ENCODE data around the gene HBQ1. TPM values are rescaled to one million over a fixed set of nuclear protein-coding genes. Genes with fewer than 3 reads are reported as not detected.
"Not testable (repeated sequence)": the region's sequence is repeated elsewhere in the genome, so short reads cannot be mapped to it uniquely, and the experiment has no call there.

The HBQ1 gene
- total and polyA plus RNA-seq, 2 of the 4 experiments (the other 2 are of a cell fraction): 0.92 TPM; not detected in 1

- H3K4ac ChIP-seq (ENCODE audit: low read depth, low read length); intact Hi-C loops (cut with micrococcal nuclease); H2BK120ac ChIP-seq (ENCODE audit: low read depth, low read length); H2AK9ac ChIP-seq (replicated peaks; ENCODE audit: low read depth, low read length, poor library complexity); H3K9me3 ChIP-seq (ENCODE audit: control insufficient read depth, insufficient read depth, low read length); H3K79me1 ChIP-seq (ENCODE audit: low read depth in 1 of 2, low read length in 2 of 2); in situ Hi-C loops (cut with MboI; ENCODE audit: low sequenced_read_pairs); H3K4me1 ChIP-seq (ENCODE audit: control insufficient read depth, insufficient read depth, low read length); H2AK5ac ChIP-seq (ENCODE audit: low read depth, low read length); H2BK5ac ChIP-seq (ENCODE audit: low read depth, low read length, poor library complexity, severe bottlenecking); H3K9me1 ChIP-seq (ENCODE audit: insufficient read depth, low read length); CTCF ChIA-PET; H3K36me3 ChIP-seq (ENCODE audit: control insufficient read depth, insufficient read depth, low read length); H3K14ac ChIP-seq (replicated peaks; ENCODE audit: low read depth, low read length); H2BK20ac ChIP-seq (ENCODE audit: low read depth, low read length); H3K9ac ChIP-seq (ENCODE audit: low read depth, low read length); dilution Hi-C loops (cut with HindIII; ENCODE audit: low sequenced_read_pairs, unreplicated experiment); BruUV-seq (replicated peaks); H3K4me2 ChIP-seq (ENCODE audit: low read depth, low read length); H3K4me3 ChIP-seq (ENCODE audit: insufficient read depth, low read depth, low read length); H4K8ac ChIP-seq (ENCODE audit: low read depth in 2 of 2, low read length in 2 of 2); H4K91ac ChIP-seq (ENCODE audit: insufficient read depth, low read depth, low read length); H2BK15ac ChIP-seq (ENCODE audit: low read depth, low read length); H2AFZ ChIP-seq (replicated peaks; ENCODE audit: low read length, poor library complexity); H3K56ac ChIP-seq (ENCODE audit: extremely low read depth, insufficient read depth, low read length); H3K18ac ChIP-seq (ENCODE audit: low read depth, low read length); H3K23ac ChIP-seq (ENCODE audit: low read depth, low read length); H4K5ac ChIP-seq (ENCODE audit: low read depth, low read length); DNase-seq; H3K27ac ChIP-seq (ENCODE audit: insufficient read depth, low read length); POLR2A ChIA-PET (ENCODE audit: unreplicated experiment): not testable (repeated sequence)
- 2% methylated on average over 7 of the region's 88 CpGs; no CpG with 5 or more reads in 1 of the 2 experiments for WGBS, 2 experiments (ENCODE audit: extremely low coverage in 2 of 2, insufficient read length in 1 of 2)
- peaks cover 41% of the 10 kb centered on the region for H3K27me3 ChIP-seq (ENCODE audit: control insufficient read depth, insufficient read depth, low read length)
- 0 out of 2 replicates have a peak, but pooled peaks have one; percentile 3 for ATAC-seq (ENCODE audit: low read depth)
- peaks cover 16% of the 10 kb centered on the region for H4K20me1 ChIP-seq (ENCODE audit: insufficient read depth, low read length)
These were observed 3.5 kb upstream of the HBQ1 start, which contains the start of gene HBA1 for GRCh38 chr16:176477-177382. Gene HBA1 (plus strand): TSS chr16:176680. CDS start chr16:176717, 37 bp downstream.

Measured in IMR-90 (cell line).